ENCODE measurements around the gene B3GAT1. TPM values are rescaled to one million over a fixed set of nuclear protein-coding genes. Genes with fewer than 3 reads are reported as not detected.

Gene B3GAT1
- total RNA-seq, 1 donor from 2014 or later, result 0.79 TPM

DNA sequence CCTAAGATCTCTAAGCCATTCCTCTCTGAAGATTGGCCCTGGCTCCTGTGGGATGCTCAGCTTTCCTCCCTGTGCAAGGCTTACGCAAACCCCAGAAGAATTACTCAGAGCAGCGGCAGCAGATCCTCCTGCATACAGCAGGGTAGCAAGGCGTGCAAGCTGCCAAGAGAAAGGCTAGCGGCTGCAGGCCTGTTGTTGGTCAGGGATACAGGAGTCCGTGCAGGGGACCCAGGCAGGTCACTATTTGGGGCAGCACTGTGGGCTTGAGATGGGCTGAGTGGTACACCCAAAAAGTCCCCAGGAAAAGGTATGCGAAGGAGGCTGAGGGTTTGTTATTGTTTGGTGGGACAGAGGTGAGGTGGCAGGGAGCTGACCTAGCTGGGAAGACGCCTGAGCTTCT, 78.7 kb downstream of the B3GAT1 start:
- no peak for DNase-seq

DNA sequence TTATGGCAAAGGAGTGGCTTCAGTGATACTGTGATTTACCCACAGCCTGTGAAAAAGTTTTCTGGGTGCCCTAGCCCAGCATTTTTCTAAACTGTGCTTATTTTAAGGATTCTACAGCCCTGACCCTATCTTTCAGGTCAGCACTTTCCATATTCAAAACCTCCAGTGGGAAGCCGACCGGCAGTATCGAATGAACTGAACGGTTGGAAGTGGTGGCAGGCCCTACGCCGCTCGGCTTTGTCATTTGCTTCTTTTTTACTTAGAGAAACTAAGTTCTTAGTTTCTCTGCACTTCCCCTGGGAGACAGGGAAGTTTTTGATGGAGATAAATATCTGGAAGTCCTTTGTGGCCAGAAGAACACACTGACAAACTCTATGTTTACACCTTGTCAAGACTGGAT, 79.3 kb downstream of the B3GAT1 start:
- DNase-seq, result no peak

DNA sequence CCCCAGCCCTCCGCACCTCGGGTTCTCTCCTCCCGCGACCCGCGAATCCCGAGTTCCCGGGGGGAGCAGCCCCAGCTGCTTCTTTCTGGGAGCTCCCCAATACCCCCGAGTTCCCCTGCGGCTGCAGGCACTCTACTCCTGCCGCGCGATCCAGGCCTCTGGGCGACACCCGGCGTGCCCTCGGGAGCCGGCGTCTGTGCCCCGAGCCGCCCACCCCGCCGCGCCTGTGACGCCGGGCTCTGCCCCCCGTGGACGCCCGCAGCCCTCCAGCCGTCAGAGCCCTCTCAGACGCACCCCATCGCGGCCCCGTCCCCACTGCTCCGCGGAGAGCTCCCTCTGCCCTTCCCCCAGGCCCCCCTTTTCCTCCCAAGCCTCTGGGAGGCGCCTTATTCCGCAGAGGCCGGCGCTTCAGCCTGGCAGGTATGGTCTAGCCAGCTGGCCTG, 79.8 kb downstream of the B3GAT1 start:
- DNase-seq, result no peak

DNA sequence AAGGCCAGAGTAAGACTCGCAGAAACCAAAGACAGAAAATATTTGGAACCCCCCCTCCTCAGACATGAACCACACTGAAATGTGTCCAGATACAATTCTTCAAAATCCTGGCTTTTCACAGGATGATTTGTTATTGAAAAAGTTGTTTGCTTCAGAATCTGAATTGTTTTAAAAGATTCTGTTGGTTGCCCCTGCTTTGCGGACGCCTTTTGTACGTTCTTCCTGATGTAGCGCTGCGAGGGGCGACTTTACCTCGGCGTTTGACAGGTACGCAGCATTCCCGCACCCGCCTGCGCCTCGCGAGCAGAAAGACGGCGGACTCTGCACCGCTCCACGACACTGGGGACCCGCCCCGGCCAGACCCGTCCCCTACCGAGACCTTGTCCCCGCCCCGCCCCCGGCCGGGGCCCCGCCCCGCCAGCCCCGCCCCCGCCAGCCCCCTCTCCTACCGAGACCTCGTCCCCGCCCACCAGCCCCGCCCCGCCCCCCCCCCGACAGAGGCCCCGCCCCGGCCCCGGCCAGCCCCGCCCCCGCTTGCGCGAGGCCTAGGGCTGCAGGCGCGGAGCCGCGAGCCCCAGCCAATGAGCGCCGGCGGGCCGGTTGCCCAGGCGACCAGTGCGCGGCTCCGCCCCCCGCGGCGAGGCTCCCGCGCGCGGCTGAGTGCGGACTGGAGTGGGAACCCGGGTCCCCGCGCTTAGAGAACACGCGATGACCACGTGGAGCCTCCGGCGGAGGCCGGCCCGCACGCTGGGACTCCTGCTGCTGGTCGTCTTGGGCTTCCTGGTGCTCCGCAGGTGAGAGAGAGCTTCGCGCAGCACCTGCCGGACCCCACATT, 80.5 kb downstream of the B3GAT1 start, which contains the start of gene GLB1L2:
TSS of gene GLB1L2 (plus strand) at position 635 of the 835 bp plus-strand sequence. CDS start at position 709, 74 bp downstream.
- DNase-seq, result no peak

DNA sequence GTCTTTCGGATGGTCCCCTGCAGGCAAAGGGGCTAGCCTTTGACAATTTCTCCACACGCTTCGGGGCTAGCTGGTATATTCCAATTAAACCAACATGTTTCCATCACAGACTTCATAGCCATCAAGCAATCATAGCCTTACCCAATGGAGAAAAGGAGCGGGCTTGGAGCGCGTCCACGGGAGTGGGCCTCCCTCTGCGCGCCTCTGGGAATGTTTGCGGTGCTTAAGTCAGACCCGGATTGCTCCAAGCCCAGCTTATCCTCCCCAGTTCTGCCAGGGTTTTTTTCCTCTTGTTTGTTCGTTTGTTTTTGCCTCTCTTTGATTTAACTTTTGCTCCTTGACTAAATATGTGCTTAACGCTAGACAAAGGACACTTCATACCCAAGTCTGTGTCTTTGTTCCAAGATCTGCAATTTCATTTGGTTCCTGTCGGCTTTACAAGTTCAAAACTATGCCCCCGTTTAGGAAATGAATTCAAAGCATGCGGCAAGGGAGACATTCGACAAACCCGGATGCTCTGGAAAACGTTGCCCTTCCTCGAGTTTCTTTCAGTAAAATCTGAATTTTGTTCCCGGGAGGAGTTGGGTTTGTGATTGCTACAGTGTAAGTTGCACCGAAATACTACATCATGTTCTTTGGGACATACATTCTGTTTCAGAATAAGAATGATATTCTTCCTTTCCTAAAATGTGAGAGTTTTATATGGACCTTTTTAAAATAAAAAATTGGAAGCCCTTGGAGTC, 81.3 kb downstream of the B3GAT1 start:
- DNase-seq, result no peak

Other genes starting within 250 kb of the B3GAT1 start
- gene NCAPD3, start 188.3 kb downstream of the B3GAT1 start, total RNA-seq, result 22.2 TPM
- 33.2 TPM for gene VPS26B, start 187.6 kb downstream of the B3GAT1 start, total RNA-seq
- 28.8 TPM for gene THYN1, start 158.9 kb downstream of the B3GAT1 start, total RNA-seq
- 22.4 TPM for gene ACAD8, start 158.7 kb downstream of the B3GAT1 start, total RNA-seq
- gene GLB1L3, start 135.9 kb downstream of the B3GAT1 start, total RNA-seq, result 0.39 TPM
- 2.7 TPM for gene GLB1L2, start 80.3 kb downstream of the B3GAT1 start, total RNA-seq

All from skin of body (tissue), 2 donors.